Tibial nerve (tissue), 4 donors: ENCODE results near the gene ARAP1. TPM values are rescaled to one million over a fixed set of nuclear protein-coding genes. Genes with fewer than 3 reads are reported as not detected.

Experiments used
- DNase-seq, 2 donors: peaks; one replicate each; pipeline ENCODE4 v3.0.0-alpha.2; 2019; ENCODE audit warnings: low spot score in 2 of 2
- H3K27ac ChIP-seq, 4 donors: fragments of 200-600 bp; sonication (generic) in 3 of 4; one replicate each; pipeline ENCODE4 v1.5.1; 2017 to 2019; ENCODE audit warnings: mild to moderate bottlenecking in 1 of 4
- H3K27me3 ChIP-seq, 2 donors: fragments of 200-600 bp; sonication (generic) in 1 of 2; one replicate each; pipeline versions ENCODE4 v1.5.1 to v1.6.0; 2017 to 2019
- H3K36me3 ChIP-seq, 3 donors: fragments of 200-600 bp; sonication (generic); one replicate each; pipeline ENCODE4 v1.5.1; 2018 to 2019
- H3K4me1 ChIP-seq, 4 donors: fragments of 200-600 bp; sonication (generic) in 3 of 4; one replicate each; pipeline ENCODE4 v1.5.1; 2017 to 2019
- H3K4me3 ChIP-seq, 4 donors: fragments of 200-600 bp; sonication (generic) in 3 of 4; one replicate each; pipeline ENCODE4 v1.5.1; 2017 to 2019; ENCODE audit warnings: mild to moderate bottlenecking in 1 of 4, moderate library complexity in 1 of 4
- H3K9me3 ChIP-seq, 4 donors: fragments of 200-600 bp; sonication (generic) in 3 of 4; one replicate each; pipeline ENCODE4 v1.5.1; 2017 to 2019
- EP300 ChIP-seq, 2 donors: sonication (generic); formaldehyde crosslinking; IDR thresholded peaks; one replicate each; pipeline ENCODE4 v1.6.1; 2017; ENCODE audit warnings: antibody characterized with exemption in 2 of 2, mild to moderate bottlenecking in 1 of 2
- POLR2A ChIP-seq, 2 donors: fragments of 450-650 bp; IDR thresholded peaks; one replicate each; pipeline ENCODE4 v1.6.1; 2017; ENCODE audit warnings: antibody characterized with exemption in 2 of 2, mild to moderate bottlenecking in 2 of 2, moderate library complexity in 2 of 2
- WGBS, 2 donors: methylation state at CpG; one replicate each; pipeline ENCODE4 v1.1.5; 2018; 5-methylcytosine and 5-hydroxymethylcytosine counted together
- total RNA-seq, 4 donors: library from RNA; depleted of rRNA; stranded (reverse); fragments of >200 nt; gene quantifications; one replicate each; pipeline ENCODE4 v1.1.0, GENCODE V29; 2016
- TF ChIP-seq, protein P1 (sequence below), 5 experiments: fragments of 200-600 bp in 3 of 5; fragments of 450-650 bp in 2 of 5; sonication (generic) in 3 of 5; IDR thresholded peaks; one replicate each; pipeline ENCODE4 v1.5.1; 2016 to 2019; ENCODE audit warnings: antibody characterized with exemption in 5 of 5, mild to moderate bottlenecking in 3 of 5, moderate library complexity in 2 of 5

The ARAP1 gene
- total RNA-seq, 4 donors from 2014 or later, result 104 to 151 (median 149) TPM

DNA sequence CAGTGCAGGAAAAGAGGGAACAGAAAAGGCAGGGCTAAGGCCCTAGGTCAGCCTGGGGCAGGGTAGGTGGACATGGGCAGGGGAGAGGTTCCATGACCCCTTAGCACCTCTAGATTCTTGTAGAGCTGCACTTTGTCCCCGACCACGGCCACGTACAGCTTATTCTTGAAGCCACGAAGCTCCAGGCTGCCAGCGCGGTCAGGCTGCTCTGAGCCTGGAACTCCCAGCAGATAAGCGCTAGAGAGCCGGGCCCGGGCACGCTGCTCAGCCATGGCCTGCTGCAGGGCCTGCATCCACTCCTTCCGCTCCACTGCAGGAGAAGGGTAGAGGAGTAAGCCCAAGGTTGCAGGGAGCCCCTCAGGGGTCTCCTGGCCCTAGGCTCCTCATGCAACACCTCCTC, 41.9 kb downstream of the ARAP1 start:
- Histone ChIP-seq H3K4me1 (peaks cover 0 to 42% (median 14%) of the 10 kb centered on the region in 4 donors), H3K4me3 (no peak overlapping the region), H3K9me3 (no peaks in the 10 kb centered on the region), H3K27ac (no peak overlapping the region), H3K36me3 (peaks cover 0 to 71% (median 27%) of the 10 kb centered on the region in 3 donors), H3K27me3 (no peaks in the 10 kb centered on the region)
- TF ChIP-seq POLR2A (IDR thresholded peaks at IDR 0.05) (no peak), EP300 (IDR thresholded peaks at IDR 0.05) (no peak)
- TF ChIP-seq, protein P1, sequence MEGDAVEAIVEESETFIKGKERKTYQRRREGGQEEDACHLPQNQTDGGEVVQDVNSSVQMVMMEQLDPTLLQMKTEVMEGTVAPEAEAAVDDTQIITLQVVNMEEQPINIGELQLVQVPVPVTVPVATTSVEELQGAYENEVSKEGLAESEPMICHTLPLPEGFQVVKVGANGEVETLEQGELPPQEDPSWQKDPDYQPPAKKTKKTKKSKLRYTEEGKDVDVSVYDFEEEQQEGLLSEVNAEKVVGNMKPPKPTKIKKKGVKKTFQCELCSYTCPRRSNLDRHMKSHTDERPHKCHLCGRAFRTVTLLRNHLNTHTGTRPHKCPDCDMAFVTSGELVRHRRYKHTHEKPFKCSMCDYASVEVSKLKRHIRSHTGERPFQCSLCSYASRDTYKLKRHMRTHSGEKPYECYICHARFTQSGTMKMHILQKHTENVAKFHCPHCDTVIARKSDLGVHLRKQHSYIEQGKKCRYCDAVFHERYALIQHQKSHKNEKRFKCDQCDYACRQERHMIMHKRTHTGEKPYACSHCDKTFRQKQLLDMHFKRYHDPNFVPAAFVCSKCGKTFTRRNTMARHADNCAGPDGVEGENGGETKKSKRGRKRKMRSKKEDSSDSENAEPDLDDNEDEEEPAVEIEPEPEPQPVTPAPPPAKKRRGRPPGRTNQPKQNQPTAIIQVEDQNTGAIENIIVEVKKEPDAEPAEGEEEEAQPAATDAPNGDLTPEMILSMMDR (IDR thresholded peaks at IDR 0.05), result no peak
- DNase-seq, result no peak
- WGBS, 2 donors, result 86 to 98% methylated on average over 7 to 11 of the region's 11 CpGs

DNA sequence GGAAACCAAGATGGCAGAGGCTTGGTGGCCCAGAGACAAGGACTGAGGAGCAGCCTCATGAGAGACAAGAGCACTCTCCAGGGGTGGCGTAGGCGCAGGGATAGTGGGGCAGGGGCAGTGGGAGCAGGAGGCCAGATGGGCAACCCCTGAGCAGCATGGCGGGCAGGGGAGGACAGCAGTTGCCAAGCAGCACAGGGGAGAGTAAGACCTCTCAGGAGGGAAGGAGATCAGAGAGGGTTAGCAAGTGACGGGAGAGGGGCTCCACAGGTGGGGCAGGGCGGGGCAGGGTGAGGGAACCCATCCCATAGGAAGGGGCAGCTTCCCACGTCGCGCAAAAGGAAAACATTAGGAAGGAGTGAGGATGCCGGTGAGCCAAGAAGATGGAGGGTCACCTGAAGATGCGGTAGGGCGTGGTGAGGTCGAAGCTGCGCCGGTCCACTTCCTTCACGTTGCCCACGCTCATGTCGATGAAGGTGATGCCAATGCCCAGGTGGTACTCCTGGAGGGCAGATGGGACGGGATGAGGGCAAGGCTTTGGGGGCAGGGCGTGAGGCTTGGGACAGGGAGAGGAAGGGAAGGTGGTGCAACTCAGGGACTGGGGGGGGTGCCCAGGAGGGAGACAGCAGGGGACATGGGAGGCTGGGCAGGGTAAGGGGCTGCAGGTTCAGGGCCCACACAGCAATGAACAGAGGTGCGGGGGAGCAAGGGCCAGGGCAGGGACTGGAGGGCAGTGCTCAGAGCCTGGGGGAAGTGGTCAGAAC, 42.5 kb downstream of the ARAP1 start:
- TF ChIP-seq, protein P1 (IDR thresholded peaks at IDR 0.05), result no peak
- TF ChIP-seq POLR2A (IDR thresholded peaks at IDR 0.05) (no peak), EP300 (IDR thresholded peaks at IDR 0.05) (no peak)
- peaks cover 0 to 42% (median 14%) of the 10 kb centered on the region in 4 donors for H3K4me1 ChIP-seq
- no peaks in the 10 kb centered on the region for H3K9me3 ChIP-seq
- no peak overlapping the region for H3K27ac ChIP-seq
- H3K36me3 ChIP-seq, result peaks cover 0 to 72% (median 27%) of the 10 kb centered on the region in 3 donors
- no peak overlapping the region for H3K4me3 ChIP-seq
- 94 to 96% methylated on average over 20 of the region's 20 CpGs for WGBS, 2 donors
- no peak for DNase-seq
- H3K27me3 ChIP-seq, result no peaks in the 10 kb centered on the region

DNA sequence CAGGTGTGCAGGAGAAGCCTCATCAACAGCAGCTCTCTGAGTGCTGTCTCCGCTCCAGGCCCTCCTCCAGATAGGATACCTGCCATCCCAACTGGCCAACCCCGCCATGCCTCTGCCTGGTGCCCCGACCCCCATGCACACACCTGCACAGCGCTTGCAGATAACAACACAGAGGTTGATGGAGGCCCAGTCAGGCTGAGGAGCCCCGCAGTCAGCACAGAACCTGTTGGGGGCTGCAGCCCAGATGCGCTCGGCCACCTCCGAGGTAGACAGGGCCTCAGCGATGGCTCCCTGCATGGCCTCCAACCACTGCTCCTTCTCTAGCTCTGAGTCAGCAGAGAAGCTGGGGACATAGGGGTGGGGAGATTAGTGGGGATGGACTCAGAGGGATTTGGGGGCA, 45.2 kb downstream of the ARAP1 start:
- Histone ChIP-seq H3K27ac (no peak overlapping the region), H3K27me3 (no peaks in the 10 kb centered on the region), H3K36me3 (peaks cover 0 to 82% (median 27%) of the 10 kb centered on the region in 3 donors), H3K9me3 (no peaks in the 10 kb centered on the region), H3K4me3 (no peak overlapping the region), H3K4me1 (peaks cover 0 to 43% (median 23%) of the 10 kb centered on the region in 4 donors)
- TF ChIP-seq EP300 (IDR thresholded peaks at IDR 0.05), result no peak
- no peak for TF ChIP-seq POLR2A (IDR thresholded peaks at IDR 0.05)
- TF ChIP-seq, protein P1 (IDR thresholded peaks at IDR 0.05), result no peak
- 96 to 97% methylated on average over 5 to 8 of the region's 9 CpGs for WGBS, 2 donors
- DNase-seq, result no peak

DNA sequence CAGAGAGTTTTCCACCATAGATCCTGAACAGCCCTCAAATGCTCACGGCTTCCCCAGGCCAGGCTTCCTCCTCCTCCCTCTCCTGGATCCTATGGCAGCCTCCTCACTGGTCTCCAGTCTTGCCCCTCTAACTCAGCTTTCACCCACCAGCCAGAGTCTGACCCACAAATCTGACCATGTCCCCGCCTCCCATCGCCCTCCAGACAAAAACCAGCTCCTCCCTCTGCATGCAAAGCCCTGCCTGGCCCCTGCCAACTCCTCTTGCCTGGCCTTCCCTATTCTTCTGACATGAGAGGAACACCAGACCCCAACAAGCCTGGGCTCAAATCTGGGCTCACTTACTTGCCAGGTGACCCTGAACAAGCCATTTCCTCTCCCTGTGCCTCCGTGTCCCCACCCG, 45.6 kb downstream of the ARAP1 start:
- H3K9me3 ChIP-seq, result no peaks in the 10 kb centered on the region
- TF ChIP-seq, protein P1 (IDR thresholded peaks at IDR 0.05), result no peak
- TF ChIP-seq EP300 (IDR thresholded peaks at IDR 0.05) (no peak), POLR2A (IDR thresholded peaks at IDR 0.05) (no peak)
- H3K4me3 ChIP-seq, result no peak overlapping the region
- peaks cover 0 to 45% (median 22%) of the 10 kb centered on the region in 4 donors for H3K4me1 ChIP-seq
- no peaks in the 10 kb centered on the region for H3K27me3 ChIP-seq
- WGBS, 2 donors, result 79 to 82% methylated on average over 5 of the region's 5 CpGs
- peaks cover 0 to 86% (median 27%) of the 10 kb centered on the region in 3 donors for H3K36me3 ChIP-seq
- H3K27ac ChIP-seq, result no peak overlapping the region
- DNase-seq, result no peak
